Chondrocyte (in vitro differentiated cells): ENCODE measurements around the gene CZIB. TPM values are rescaled to one million over a fixed set of nuclear protein-coding genes. Genes with fewer than 3 reads are reported as not detected.

Experiments
- DNase-seq: peaks from one replicate; pipeline ENCODE4 v3.0.0; 2021; ENCODE audit warnings: mixed read lengths, low spot score
- H3K27ac Mint-ChIP-seq: one replicate; pipeline ENCODE4 v1.8.0; 2021; ENCODE audit warnings: mild to moderate bottlenecking, moderate library complexity, mixed read lengths; ENCODE audit not compliant: unreplicated experiment
- H3K27me3 Mint-ChIP-seq: 2 replicates; pipeline ENCODE4 v1.8.0; 2021; ENCODE audit warnings: low read depth, mixed read lengths
- H3K36me3 Mint-ChIP-seq: 2 replicates; pipeline ENCODE4 v1.8.0; 2021; ENCODE audit warnings: low read depth, mixed read lengths
- H3K4me1 Mint-ChIP-seq: 2 replicates; pipeline ENCODE4 v1.8.0; 2021; ENCODE audit warnings: low read depth, mild to moderate bottlenecking, mixed read lengths
- H3K4me3 Mint-ChIP-seq: one replicate; pipeline ENCODE4 v1.8.0; 2021; ENCODE audit warnings: mild to moderate bottlenecking, moderate library complexity, mixed read lengths; ENCODE audit not compliant: unreplicated experiment
- H3K9me3 Mint-ChIP-seq: 2 replicates; pipeline ENCODE4 v1.8.0; 2021; ENCODE audit warnings: low read depth, mixed read lengths
- total RNA-seq: library from RNA; stranded (reverse); gene quantifications from 3 replicates; pipeline ENCODE4 v1.2.1, GENCODE V29; 2021
- TF ChIP-seq, protein P1 (sequence below): fragments of 200-600 bp; sonication (generic); IDR thresholded peaks from 2 replicates; pipeline ENCODE4 v1.5.0; 2021; ENCODE audit warnings: antibody characterized with exemption, mild to moderate bottlenecking, moderate library complexity

Gene CZIB
- total RNA-seq, 1 donor from 2014 or later, result 41.6 TPM

DNA sequence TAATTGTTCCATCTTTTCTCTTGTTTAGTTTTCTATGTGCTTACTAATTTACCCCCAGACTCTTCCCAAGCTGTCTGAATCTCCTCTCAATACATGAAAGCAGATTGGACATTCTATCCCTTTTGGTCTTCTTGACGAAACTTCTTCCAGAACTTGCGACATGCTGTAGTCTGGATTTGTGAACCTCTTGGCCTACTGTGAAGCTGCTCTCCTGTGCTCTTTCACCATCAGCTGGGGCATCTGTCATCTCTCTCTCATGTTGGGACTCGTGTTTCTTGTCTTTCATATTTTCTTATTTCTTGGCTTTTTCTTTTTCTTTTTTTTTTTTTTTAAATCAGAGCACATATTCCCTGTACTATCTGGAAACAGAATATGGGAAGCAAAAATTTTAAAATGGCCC, 17.0 kb downstream of the CZIB start:
- Mint-ChIP-seq H3K27ac (no peak overlapping the region), H3K9me3 (no peaks in the 10 kb centered on the region), H3K4me3 (no peak overlapping the region), H3K4me1 (no peaks in the 10 kb centered on the region), H3K36me3 (peaks cover 34% of the 10 kb centered on the region), H3K27me3 (no peaks in the 10 kb centered on the region)
- no peak for DNase-seq
- TF ChIP-seq, protein P1, sequence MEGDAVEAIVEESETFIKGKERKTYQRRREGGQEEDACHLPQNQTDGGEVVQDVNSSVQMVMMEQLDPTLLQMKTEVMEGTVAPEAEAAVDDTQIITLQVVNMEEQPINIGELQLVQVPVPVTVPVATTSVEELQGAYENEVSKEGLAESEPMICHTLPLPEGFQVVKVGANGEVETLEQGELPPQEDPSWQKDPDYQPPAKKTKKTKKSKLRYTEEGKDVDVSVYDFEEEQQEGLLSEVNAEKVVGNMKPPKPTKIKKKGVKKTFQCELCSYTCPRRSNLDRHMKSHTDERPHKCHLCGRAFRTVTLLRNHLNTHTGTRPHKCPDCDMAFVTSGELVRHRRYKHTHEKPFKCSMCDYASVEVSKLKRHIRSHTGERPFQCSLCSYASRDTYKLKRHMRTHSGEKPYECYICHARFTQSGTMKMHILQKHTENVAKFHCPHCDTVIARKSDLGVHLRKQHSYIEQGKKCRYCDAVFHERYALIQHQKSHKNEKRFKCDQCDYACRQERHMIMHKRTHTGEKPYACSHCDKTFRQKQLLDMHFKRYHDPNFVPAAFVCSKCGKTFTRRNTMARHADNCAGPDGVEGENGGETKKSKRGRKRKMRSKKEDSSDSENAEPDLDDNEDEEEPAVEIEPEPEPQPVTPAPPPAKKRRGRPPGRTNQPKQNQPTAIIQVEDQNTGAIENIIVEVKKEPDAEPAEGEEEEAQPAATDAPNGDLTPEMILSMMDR, result no peak

DNA sequence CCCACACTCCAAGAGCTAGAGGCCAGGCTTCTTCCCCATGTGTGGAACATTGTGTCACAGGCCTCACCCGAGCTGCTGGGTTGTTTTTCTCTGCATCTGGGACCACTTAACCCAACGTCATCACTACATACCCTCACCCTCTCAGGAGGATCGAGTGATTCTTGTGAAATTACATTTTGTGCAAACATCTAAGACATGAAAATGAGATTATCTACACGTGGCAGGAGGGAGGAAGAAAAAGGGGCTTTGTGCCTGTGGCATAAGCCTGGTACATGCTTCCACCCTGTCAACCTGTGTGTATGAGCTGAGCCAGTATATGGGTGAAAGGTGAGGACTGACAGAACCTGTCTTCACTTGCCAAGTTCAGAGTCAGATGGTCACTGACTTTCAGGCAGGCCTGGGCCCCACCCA, 22.2 kb downstream of the CZIB start:
- Mint-ChIP-seq H3K4me3 (peak overlapping the region; percentile 97), H3K36me3 (peaks cover 8% of the 10 kb centered on the region)
- DNase-seq, result no peak

DNA sequence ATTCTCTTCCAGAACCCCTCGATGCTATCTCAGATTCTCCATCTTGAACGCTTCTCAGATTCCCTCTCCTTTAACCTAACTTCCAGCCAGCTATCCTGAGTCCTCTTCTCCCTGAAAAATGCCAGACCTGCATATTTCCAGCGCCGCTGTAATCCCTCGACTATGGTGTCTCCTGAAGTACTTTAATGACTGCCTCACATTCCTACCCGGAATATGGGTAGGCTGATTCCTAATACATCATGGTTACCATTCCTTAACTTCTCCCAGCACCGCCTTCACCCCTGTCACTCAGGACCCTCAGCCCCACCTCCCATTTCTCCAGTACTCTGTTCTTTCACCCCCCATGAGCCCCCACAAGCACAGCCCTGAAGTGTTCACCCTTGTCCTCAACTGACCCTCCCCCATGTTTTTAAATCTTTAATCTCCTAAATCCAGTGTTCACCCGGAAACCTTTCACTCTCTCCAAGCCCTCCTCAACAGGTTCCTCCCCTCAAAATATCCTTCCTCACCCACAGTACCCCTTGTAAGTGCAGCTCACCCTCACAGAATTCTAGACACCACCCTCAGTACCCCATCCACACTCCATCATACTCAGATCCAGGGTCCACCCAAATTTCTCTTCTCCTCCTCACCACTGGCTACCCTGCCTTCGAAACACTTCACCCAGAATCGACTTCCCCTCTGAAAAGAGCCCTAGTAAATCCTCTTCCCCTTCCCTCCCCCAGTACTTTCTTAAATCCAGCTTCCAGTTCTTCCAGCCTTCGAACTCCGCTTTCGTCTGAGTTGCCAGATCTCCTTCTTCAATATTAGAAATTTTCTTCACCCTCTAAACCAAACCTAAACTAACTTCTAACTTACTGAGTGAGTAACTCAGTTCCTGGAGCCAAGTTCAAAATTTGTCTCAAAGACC, 22.9 kb downstream of the CZIB start:
- TF ChIP-seq, protein P1, result no peak
- Mint-ChIP-seq H3K4me1 (peaks cover 23% of the 10 kb centered on the region), H3K27me3 (no peaks in the 10 kb centered on the region), H3K36me3 (peaks cover 2% of the 10 kb centered on the region), H3K27ac (peak overlapping the region; percentile 94), H3K4me3 (peak overlapping the region; percentile 97), H3K9me3 (no peaks in the 10 kb centered on the region)
- DNase-seq, result no peak

More for the DNA sequence above, 22.2 kb downstream of the CZIB start:
- Mint-ChIP-seq H3K27ac (peak overlapping the region; percentile 94), H3K9me3 (no peaks in the 10 kb centered on the region), H3K4me1 (peaks cover 23% of the 10 kb centered on the region), H3K27me3 (no peaks in the 10 kb centered on the region)
- TF ChIP-seq, protein P1, result no peak

DNA sequence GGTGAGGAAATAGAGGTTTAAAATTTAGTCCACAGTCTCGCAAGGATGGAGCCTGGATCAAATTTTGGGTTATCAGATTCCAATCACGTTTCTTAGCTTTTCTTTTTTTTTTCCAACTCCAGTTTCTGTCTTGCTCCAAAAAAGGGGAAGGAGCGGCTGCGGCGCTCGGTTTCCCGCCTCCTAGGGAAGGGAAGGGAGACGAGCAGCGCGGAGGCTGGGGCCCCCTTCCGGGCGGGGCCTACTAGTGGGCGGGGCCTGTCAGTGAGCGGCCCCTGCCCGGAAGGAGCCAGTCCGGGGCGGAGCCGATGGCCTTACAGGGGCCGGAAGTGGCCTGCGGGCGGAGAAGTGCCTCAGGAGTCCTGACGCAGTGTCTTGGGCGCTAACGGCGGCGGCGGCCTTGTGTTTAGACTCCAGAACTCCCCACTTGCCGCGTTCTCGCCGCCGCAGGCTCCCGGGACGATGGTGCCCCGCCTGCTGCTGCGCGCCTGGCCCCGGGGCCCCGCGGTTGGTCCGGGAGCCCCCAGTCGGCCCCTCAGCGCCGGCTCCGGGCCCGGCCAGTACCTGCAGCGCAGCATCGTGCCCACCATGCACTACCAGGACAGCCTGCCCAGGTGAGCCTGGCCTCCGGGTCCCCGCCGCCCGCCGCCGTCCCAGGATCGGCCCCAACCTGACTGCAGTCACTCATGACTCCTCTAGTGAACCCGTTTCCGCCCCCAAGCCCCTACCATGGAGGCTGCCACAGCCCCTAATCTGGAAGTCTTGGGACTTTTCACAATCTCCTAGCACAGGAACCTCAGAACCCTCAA, 23.7 kb downstream of the CZIB start, which contains the start of gene CPT2:
TSS of gene CPT2 (plus strand) at position 340 of the 806 bp plus-strand sequence. CDS start at position 460, 120 bp downstream.
- TF ChIP-seq, protein P1, result peak; percentile 43
- no peaks in the 10 kb centered on the region for H3K27me3 Mint-ChIP-seq

DNA sequence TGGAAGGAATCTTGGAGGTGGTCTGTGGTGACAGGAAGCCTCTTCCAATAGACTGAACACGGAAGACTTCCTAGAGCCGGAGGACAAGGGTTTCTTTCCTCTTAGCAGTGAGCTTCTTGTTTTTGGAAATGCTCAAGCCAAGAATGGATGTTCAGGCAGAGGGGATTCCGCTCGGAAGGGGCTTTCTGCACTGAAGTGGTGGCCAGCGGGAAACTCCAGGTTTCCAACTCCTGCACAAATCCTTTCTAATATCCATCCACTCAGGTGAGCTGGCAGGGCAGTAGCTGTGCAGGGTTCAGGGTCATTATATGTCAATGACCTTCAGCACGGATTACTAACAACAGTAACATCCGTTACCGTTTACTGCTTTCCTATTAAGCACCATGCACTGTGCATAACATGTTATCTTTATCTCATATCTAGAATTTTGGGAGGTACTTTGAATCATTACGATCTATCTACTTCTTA, 24.4 kb downstream of the CZIB start:
- TF ChIP-seq, protein P1, result no peak
- Mint-ChIP-seq H3K9me3 (no peaks in the 10 kb centered on the region), H3K27me3 (no peaks in the 10 kb centered on the region), H3K4me3 (peak overlapping the region; percentile 97), H3K4me1 (peaks cover 23% of the 10 kb centered on the region), H3K27ac (peak overlapping the region; percentile 84), H3K36me3 (no peaks in the 10 kb centered on the region)
- no peak for DNase-seq

More for the DNA sequence above, 23.7 kb downstream of the CZIB start, which contains the start of gene CPT2:
- H3K36me3 Mint-ChIP-seq, result no peaks in the 10 kb centered on the region
- no peaks in the 10 kb centered on the region for H3K9me3 Mint-ChIP-seq
- peaks cover 23% of the 10 kb centered on the region for H3K4me1 Mint-ChIP-seq
- peak; percentile 95 for DNase-seq
- peak within 1 kb of the TSS; percentile 94 for H3K27ac Mint-ChIP-seq
- peak within 1 kb of the TSS; percentile 97 for H3K4me3 Mint-ChIP-seq
